ENCODE measurements around the gene MATN4. TPM values are rescaled to one million over a fixed set of nuclear protein-coding genes. Genes with fewer than 3 reads are reported as not detected.

MATN4 gene
- total and polyA plus RNA-seq, 7 experiments from 2014 or later: 2.3 TPM; not detected in 6

- Mint-ChIP-seq H3K4me1 (peaks cover 0 to 7% (median 0%) of the 10 kb centered on the region in 7 donors), H3K27ac (no peak overlapping the region), H3K9me3 (no peaks in the 10 kb centered on the region), H3K36me3 (no peaks in the 10 kb centered on the region), H3K4me3 (no peak overlapping the region), H3K27me3 (peaks cover 19 to 39% (median 28%) of the 10 kb centered on the region in 5 donors)
- Histone ChIP-seq H3K27me3 (ENCODE audit: control insufficient read depth in 2 of 2, insufficient read depth in 2 of 2, low read length in 2 of 2) (no peaks in the 10 kb centered on the region), H3K4me3 (ENCODE audit: low read length) (no peak overlapping the region), H3K9me3 (ENCODE audit: control insufficient read depth in 2 of 3, low read length in 3 of 3) (no peaks in the 10 kb centered on the region), H3K36me3 (ENCODE audit: control insufficient read depth in 2 of 3, insufficient read depth in 3 of 3, low read length in 3 of 3) (no peaks in the 10 kb centered on the region), H3K27ac (ENCODE audit: low read depth, low read length) (no peak overlapping the region), H3K4me1 (ENCODE audit: control insufficient read depth in 2 of 2, insufficient read depth in 2 of 2, low read length in 2 of 2) (no peaks in the 10 kb centered on the region)
- DNase-seq (no peak), ATAC-seq (no peak)
- ChIA-PET CTCF (interaction anchor here (0.6 to 1.0 kb wide), 2 partner anchors 30 to 177 kb away, joined by 3 read pairs; no protein-coding TSS in a partner anchor), POLR2A (no interaction called here)
- intact Hi-C loops (cut with micrococcal nuclease): no loop called here
Measured at GRCh38 chr20:45257711-45258110, 50.4 kb downstream of the MATN4 start.

GRCh38 chr20:45257161-45257560 lies 50.9 kb downstream of the MATN4 start:
- no peaks in the 10 kb centered on the region for H3K36me3 ChIP-seq (ENCODE audit: control insufficient read depth in 2 of 3, insufficient read depth in 3 of 3, low read length in 3 of 3)
- H3K27me3 ChIP-seq (ENCODE audit: control insufficient read depth in 2 of 2, insufficient read depth in 2 of 2, low read length in 2 of 2): no peaks in the 10 kb centered on the region
- no peak overlapping the region for H3K27ac ChIP-seq (ENCODE audit: low read depth, low read length)
- no peaks in the 10 kb centered on the region for H3K9me3 Mint-ChIP-seq
- no peaks in the 10 kb centered on the region for H3K4me1 ChIP-seq (ENCODE audit: control insufficient read depth in 2 of 2, insufficient read depth in 2 of 2, low read length in 2 of 2)
- CTCF ChIA-PET: no interaction called here
- DNase-seq (no peak), ATAC-seq (no peak)
- POLR2A ChIA-PET: no interaction called here
- H3K4me1 Mint-ChIP-seq: peaks cover 0 to 7% (median 0%) of the 10 kb centered on the region in 7 donors
- H3K27ac Mint-ChIP-seq: no peak overlapping the region
- intact Hi-C loops (cut with micrococcal nuclease): no loop called here
- H3K27me3 Mint-ChIP-seq: peaks cover 22 to 44% (median 28%) of the 10 kb centered on the region in 5 donors
- H3K4me3 Mint-ChIP-seq: no peak overlapping the region
- H3K9me3 ChIP-seq (ENCODE audit: control insufficient read depth in 2 of 3, low read length in 3 of 3): no peaks in the 10 kb centered on the region
- H3K4me3 ChIP-seq (ENCODE audit: low read length): no peak overlapping the region
- no peaks in the 10 kb centered on the region for H3K36me3 Mint-ChIP-seq

- Mint-ChIP-seq H3K36me3 (no peaks in the 10 kb centered on the region), H3K27me3 (peaks cover 28 to 54% (median 33%) of the 10 kb centered on the region in 5 donors), H3K4me1 (peaks cover 0 to 7% (median 0%) of the 10 kb centered on the region in 7 donors), H3K9me3 (no peaks in the 10 kb centered on the region), H3K27ac (no peak within 1 kb of the TSS), H3K4me3 (no peak within 1 kb of the TSS)
- H3K36me3 ChIP-seq (ENCODE audit: control insufficient read depth in 2 of 3, insufficient read depth in 3 of 3, low read length in 3 of 3): no peaks in the 10 kb centered on the region
- no peaks in the 10 kb centered on the region for H3K27me3 ChIP-seq (ENCODE audit: control insufficient read depth in 2 of 2, insufficient read depth in 2 of 2, low read length in 2 of 2)
- no peak within 1 kb of the TSS for H3K27ac ChIP-seq (ENCODE audit: low read depth, low read length)
- CTCF ChIA-PET: interaction anchor here (1.7 kb wide), 1 partner anchor 39 kb away, joined by 4 read pairs; no protein-coding TSS in a partner anchor
- POLR2A ChIA-PET: no interaction called here
- DNase-seq (no peak), ATAC-seq (peak; percentile 37)
- H3K4me3 ChIP-seq (ENCODE audit: low read length): no peak within 1 kb of the TSS
- intact Hi-C loops (cut with micrococcal nuclease): no loop called here
- no peaks in the 10 kb centered on the region for H3K9me3 ChIP-seq (ENCODE audit: control insufficient read depth in 2 of 3, low read length in 3 of 3)
- H3K4me1 ChIP-seq (ENCODE audit: control insufficient read depth in 2 of 2, insufficient read depth in 2 of 2, low read length in 2 of 2): no peaks in the 10 kb centered on the region
Measured at GRCh38 chr20:45254383-45255262, 53.5 kb downstream of the MATN4 start, which contains the start of gene SLPI. Gene SLPI, minus strand, starts transcription at chr20:45254564. Its CDS starts 21 bp downstream, at chr20:45254543.

- H3K36me3 ChIP-seq (ENCODE audit: control insufficient read depth in 2 of 3, insufficient read depth in 3 of 3, low read length in 3 of 3): no peaks in the 10 kb centered on the region
- no peaks in the 10 kb centered on the region for H3K4me1 ChIP-seq (ENCODE audit: control insufficient read depth in 2 of 2, insufficient read depth in 2 of 2, low read length in 2 of 2)
- no peaks in the 10 kb centered on the region for H3K9me3 ChIP-seq (ENCODE audit: control insufficient read depth in 2 of 3, low read length in 3 of 3)
- H3K27me3 ChIP-seq (ENCODE audit: control insufficient read depth in 2 of 2, insufficient read depth in 2 of 2, low read length in 2 of 2): no peaks in the 10 kb centered on the region
- ATAC-seq (no peak), DNase-seq (no peak)
- ChIA-PET CTCF (interaction anchor here (1.7 kb wide), 1 partner anchor 41 kb away, joined by 4 read pairs; no protein-coding TSS in a partner anchor), POLR2A (no interaction called here)
- Mint-ChIP-seq H3K36me3 (no peaks in the 10 kb centered on the region), H3K27me3 (peaks cover 31 to 50% (median 39%) of the 10 kb centered on the region in 5 donors), H3K9me3 (no peaks in the 10 kb centered on the region), H3K4me3 (no peak overlapping the region), H3K27ac (no peak overlapping the region), H3K4me1 (peaks cover 0 to 7% (median 0%) of the 10 kb centered on the region in 7 donors)
- intact Hi-C loops (cut with micrococcal nuclease): no loop called here
- H3K27ac ChIP-seq (ENCODE audit: low read depth, low read length): no peak overlapping the region
- H3K4me3 ChIP-seq (ENCODE audit: low read length): no peak overlapping the region
Measured at GRCh38 chr20:45253261-45253660, 54.8 kb downstream of the MATN4 start.

- Mint-ChIP-seq H3K27ac (no peak overlapping the region), H3K36me3 (no peaks in the 10 kb centered on the region), H3K27me3 (peaks cover 40 to 62% (median 50%) of the 10 kb centered on the region in 5 donors), H3K4me3 (no peak overlapping the region), H3K9me3 (no peaks in the 10 kb centered on the region), H3K4me1 (peaks cover 0 to 7% (median 0%) of the 10 kb centered on the region in 7 donors)
- no peaks in the 10 kb centered on the region for H3K27me3 ChIP-seq (ENCODE audit: control insufficient read depth in 2 of 2, insufficient read depth in 2 of 2, low read length in 2 of 2)
- H3K27ac ChIP-seq (ENCODE audit: low read depth, low read length): no peak overlapping the region
- H3K9me3 ChIP-seq (ENCODE audit: control insufficient read depth in 2 of 3, low read length in 3 of 3): no peaks in the 10 kb centered on the region
- no peak for DNase-seq
- H3K4me3 ChIP-seq (ENCODE audit: low read length): no peak overlapping the region
- no peak for ATAC-seq
- ChIA-PET POLR2A (no interaction called here), CTCF (interaction anchor here (0.6 kb wide), 1 partner anchor 1126 kb away, joined by 3 read pairs; no protein-coding TSS in a partner anchor)
- H3K36me3 ChIP-seq (ENCODE audit: control insufficient read depth in 2 of 3, insufficient read depth in 3 of 3, low read length in 3 of 3): no peaks in the 10 kb centered on the region
- intact Hi-C loops (cut with micrococcal nuclease): no loop called here
- H3K4me1 ChIP-seq (ENCODE audit: control insufficient read depth in 2 of 2, insufficient read depth in 2 of 2, low read length in 2 of 2): no peaks in the 10 kb centered on the region
Measured at GRCh38 chr20:45251884-45252560, 56.1 kb downstream of the MATN4 start.

- Mint-ChIP-seq H3K4me1 (no peaks in the 10 kb centered on the region), H3K9me3 (no peaks in the 10 kb centered on the region), H3K36me3 (no peaks in the 10 kb centered on the region), H3K27ac (no peak overlapping the region), H3K4me3 (no peak overlapping the region), H3K27me3 (peaks cover 56 to 78% (median 75%) of the 10 kb centered on the region in 5 donors)
- no peak overlapping the region for H3K4me3 ChIP-seq (ENCODE audit: low read length)
- no peaks in the 10 kb centered on the region for H3K27me3 ChIP-seq (ENCODE audit: control insufficient read depth in 2 of 2, insufficient read depth in 2 of 2, low read length in 2 of 2)
- no peaks in the 10 kb centered on the region for H3K9me3 ChIP-seq (ENCODE audit: control insufficient read depth in 2 of 3, low read length in 3 of 3)
- intact Hi-C loops (cut with micrococcal nuclease): no loop called here
- no peak for DNase-seq
- no peak for ATAC-seq
- POLR2A ChIA-PET: no interaction called here
- no peaks in the 10 kb centered on the region for H3K36me3 ChIP-seq (ENCODE audit: control insufficient read depth in 2 of 3, insufficient read depth in 3 of 3, low read length in 3 of 3)
- no peak overlapping the region for H3K27ac ChIP-seq (ENCODE audit: low read depth, low read length)
- CTCF ChIA-PET: no interaction called here
- no peaks in the 10 kb centered on the region for H3K4me1 ChIP-seq (ENCODE audit: control insufficient read depth in 2 of 2, insufficient read depth in 2 of 2, low read length in 2 of 2)
Measured at GRCh38 chr20:45248609-45249008, 59.5 kb downstream of the MATN4 start.
